Skin of body (tissue), 2 donors: ENCODE results near the gene HLX. TPM values are rescaled to one million over a fixed set of nuclear protein-coding genes. Genes with fewer than 3 reads are reported as not detected.

Source experiments
- DNase-seq: peaks from one replicate; lab custom pipeline; 2025; lab: John Stamatoyannopoulos, UW
- total RNA-seq: library from RNA; depleted of rRNA; stranded (reverse); fragments of >200 nt; gene quantifications from one replicate; pipeline ENCODE4 v1.2.3, GENCODE V29; 2014

The HLX gene
- total RNA-seq, 1 donor from 2014 or later: 10.9 TPM

DNA sequence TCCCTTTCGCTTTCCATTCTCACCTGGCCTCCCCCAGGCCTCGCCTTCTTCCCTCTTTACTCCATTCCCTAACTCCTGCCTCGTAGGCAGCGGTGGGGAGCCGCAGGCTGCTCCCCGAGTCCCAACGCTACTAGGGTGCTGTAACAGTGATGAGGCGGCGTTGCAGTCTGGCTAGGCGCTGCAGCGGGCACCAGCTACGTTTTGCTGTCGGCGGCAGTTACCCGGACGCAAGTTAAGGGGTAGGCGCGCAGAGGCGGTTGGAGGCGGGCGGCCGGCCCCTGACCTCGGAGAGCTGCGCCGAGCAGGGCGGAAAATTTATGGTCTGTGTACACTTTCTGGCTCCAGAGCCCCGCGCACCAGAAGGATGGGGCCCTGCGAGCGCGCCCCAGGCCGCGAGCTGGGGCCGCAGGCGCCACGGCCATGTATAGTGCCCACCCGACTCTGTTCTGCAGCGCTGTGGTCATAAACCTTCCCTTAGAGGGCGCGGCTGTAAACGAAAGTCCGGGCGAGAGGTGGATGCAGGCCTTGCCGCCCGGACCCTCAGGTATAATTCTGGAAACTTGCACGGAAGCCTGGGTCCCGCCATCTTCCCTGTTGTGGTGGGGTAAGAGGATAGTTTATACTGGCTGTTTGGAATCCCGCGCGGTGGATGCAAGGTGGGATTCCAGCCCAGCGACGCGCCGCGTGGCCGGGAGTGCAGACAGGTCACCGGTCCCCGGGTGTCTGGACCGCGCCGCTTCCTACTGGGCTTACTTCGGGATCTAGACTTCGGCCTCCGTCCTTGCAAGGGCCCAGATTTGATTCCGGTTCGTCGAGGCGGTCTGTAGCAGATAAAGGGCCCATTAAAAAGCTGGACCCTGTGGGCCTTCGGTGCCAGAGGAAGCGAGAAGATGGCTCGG is 15.0 kb downstream of the HLX start:
- DNase-seq: no peak

DNA sequence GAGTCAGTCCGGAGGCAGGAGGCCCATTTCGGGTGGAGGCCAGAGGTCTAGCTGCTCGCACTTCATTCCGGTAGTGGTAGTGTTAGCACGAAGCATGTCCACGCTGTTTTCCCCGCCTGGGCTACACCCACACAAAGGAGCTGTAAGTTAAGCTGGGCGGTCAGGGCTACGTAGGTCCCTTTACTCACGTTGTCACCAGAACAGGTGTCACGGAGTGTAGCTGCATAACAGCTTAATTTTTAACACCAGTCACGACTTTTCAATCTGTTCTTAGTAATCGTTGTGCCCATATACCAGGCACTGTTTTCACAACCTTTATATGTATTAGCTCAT is 15.6 kb downstream of the HLX start:
- DNase-seq: no peak

DNA sequence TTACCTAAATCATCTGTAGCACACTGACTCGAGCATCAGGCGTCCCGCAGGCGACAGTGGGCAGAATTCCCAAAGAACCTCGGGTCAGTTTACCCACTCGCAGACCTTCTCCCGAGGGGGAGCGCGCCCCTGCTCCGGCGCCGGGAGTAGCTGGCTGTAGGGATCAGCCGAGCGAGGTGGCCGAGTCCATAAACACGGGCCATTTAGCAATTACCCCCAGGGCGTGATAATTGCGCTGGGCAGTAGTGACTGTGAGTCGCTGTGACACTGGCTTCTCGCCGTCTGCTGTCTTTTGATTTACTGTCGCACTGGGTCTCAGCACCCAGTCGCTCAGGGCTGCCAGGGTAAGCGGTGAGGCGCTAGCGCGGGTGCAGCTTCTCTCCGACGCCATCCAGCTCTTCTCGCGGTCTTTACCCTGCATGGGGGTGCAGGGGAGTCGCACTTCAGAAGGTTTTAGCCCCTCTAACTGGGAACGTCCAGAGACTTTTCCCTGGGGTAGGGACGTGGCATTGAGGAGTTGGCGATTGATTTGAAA is 16.2 kb downstream of the HLX start:
- DNase-seq: no peak

DNA sequence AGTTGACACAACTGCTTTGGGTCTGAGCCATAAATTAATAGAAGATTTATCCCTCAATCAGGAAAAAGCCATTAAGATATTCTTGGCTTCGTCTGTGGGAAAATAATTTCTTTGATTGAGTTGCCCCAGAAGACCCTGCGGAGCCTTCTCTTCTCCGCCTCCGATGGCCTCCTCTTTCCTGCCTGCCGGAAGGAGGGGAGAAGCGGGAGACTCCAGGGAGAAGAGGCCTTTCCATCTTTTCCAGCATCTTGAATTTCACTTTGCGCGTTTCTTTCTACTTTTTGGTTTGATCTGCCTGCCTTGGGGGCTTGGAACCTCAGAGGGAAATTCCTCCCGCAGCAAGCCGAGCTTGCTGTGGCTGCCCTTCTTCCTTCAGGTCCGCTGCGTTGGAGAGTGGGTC is 16.8 kb downstream of the HLX start:
- DNase-seq: no peak

DNA sequence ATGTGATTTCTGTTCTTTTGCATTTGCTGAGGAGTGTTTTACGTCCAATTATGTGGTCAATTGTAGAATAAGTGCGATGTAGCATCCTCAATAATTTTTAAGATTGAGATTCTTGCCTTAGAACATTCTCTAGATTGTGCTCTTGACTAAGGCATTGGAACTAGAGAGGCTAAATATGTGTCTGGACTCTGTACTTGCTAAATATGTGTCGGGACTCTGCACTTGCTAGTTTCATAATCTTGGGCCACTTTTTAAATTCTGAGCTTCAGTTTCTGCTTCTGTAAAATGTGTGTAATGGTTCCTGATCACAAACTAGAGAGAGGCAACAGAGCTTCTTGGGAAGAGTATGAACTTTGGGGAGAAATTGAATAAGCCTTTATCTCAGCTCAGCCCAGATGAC is 21.6 kb downstream of the HLX start:
- no peak for DNase-seq

DNA sequence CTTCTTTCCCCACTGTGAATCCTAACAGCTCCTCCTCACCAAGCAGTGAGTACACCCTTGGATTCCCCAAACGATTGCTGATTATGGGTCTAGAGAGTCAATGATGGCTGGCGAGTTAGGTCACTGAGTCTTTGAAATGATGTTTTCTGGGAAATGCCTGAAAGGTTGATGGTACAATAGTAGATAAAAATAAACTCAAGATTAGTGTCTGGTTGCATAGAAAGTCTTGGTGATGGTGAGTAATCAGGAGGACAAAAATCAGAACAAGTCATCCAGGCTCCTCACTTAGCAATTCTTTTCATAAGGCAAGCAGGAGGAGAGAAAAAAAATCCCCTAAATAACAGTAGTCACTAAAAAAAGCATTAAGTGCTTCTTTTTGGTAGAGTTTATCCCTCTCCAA is 22.6 kb downstream of the HLX start:
- no peak for DNase-seq

DNA sequence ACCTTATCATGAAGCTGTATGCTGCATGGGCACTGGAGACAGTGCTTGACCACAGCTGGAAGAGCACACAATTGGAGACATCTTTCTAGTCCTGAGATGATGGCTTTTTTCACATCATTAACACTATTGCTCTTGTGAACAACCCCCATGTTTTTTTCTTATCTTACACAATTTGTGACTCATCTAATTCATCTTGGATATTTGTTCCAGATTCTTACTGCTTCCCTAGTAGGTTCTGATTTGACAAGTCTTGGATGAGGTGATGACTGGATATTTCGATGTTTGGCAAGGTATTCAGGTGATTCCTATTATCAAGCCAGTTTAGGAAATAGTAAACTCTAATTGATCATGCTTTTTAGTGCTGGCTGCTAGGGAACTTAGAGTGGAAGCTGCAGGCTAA is 23.7 kb downstream of the HLX start:
- DNase-seq: no peak

DNA sequence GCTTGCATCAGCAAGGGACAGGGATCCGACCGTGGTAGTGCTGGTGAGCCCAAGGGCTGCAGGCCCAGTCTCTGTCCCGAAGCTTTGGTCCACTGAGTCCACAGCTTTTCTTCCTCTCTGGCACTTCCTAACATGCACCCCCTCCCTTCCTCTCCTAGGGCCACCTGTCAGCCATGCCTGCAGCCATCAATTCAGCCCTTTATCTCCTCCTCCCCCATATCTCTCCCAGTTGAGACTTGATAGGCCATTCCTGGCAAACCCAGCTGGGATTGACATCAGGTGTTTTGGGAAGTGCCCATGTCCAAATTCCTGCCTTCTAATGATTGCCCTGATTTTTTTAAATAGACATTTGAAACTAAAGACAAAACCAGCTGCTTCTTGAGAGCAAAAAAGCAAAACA is 25.6 kb downstream of the HLX start:
- no peak for DNase-seq

DNA sequence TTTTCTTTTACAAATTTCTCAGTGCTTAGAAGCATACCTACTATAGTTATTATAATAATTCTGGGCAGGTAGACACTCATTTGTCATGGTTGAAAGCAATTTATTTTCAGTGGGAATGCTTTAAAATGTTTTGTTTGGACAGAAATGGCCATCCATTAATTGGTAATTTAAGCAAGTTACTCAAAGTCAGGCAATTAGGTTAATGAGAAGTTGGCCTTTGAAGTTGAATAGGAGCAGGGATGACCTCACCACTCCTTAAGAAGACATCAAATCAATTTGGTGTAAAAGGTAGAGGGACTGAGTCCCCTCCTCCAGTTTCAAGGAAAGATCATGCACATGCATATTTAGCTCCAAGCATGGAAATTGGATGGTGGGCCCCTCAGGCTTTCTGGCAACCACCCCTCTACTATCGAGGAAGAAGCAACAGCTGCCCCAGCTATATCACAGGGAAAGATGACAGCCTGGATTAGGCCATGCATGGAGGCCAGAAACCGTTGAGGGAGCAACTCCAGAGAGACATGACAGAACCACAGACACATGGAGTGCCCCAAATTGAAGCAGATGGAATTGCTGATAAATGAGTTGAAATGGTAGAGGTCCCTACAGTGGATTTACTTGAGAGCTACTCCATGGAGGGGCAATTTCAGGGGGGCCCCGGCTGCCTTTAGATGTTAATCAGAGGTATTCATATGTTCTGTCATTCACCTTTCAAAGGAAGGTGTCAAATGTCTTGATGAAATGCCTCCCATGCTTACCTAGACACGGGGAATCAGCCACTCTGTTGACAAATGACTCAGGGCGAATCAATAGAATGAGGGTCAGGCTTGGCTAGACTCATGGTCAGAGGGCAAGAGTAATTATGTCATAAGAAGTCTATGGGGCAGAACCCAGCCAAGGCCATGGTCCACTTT is 26.7 kb downstream of the HLX start:
- no peak for DNase-seq

DNA sequence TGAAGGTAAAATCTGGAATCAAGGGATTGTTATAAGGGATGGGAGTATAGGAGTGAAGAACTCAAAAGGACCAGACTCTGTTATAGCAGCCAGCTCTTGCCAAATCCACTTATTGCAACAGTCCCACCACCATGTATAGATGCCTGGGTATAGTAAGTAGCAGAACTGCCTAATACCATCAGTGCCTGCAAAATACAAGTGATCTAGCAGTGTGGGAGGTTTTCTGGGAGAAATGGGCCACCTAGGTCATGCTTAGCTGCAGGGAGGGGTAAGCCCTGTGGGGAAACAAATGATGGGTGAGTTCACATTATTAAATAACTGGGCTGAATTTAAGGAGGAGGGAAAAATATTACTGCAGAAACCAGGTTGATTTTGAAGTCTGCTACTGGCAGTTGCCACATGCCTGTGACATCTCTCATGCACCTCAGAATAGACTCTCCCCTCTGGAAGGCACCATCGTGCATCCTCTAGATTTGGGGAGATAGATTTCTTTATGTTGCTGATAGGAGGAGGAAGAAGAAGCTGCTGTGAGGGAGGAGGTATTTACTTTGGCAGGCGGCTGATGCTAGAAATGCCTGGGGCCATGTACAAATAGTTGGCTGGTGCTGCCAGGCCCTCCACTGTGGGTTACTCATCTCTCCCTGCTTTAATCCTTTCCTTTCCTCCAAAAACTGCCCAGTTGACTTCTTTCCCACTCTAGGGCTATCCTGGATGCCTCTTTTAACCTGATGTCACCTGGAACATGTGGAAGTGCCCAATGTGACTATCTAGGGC is 27.5 kb downstream of the HLX start:
- no peak for DNase-seq

DNA sequence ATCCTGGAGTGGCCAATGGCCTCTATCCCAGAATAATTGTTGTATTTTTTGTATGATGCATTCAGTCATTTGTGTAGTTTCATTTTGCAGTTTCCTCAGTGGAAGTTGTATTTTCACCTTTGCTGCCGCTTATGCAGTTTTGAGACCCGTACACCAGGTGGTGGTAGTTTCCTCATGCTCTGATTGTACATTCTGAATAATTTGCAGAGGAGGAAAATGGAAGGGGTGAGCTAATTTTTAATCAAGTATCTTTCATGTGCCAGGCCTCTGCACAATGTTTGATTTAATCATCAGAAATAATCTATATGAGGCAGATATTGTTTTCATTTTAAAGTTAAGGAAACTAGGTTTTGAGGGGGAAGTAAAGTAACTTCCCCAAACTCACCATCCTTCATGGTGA is 29.5 kb downstream of the HLX start:
- DNase-seq: no peak

DNA sequence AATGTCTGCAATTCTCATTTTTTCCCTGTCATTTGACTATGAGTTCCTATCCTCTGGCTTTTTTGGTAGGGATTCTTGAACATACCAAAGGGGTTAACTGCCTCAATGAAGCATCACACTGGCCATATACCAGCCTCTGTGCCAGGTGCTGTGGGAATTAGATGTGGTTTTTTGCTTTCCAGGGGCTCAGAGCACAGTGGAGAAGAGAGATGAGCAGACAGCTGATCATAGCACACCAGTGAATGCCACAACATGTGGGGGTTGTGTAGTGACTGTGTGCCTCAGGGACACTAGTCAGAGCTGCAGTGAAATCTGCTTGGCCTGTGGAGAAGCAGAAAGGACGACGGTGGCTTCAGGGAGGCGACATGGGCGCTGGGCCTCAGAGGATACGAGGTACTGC is 30.8 kb downstream of the HLX start:
- no peak for DNase-seq

DNA sequence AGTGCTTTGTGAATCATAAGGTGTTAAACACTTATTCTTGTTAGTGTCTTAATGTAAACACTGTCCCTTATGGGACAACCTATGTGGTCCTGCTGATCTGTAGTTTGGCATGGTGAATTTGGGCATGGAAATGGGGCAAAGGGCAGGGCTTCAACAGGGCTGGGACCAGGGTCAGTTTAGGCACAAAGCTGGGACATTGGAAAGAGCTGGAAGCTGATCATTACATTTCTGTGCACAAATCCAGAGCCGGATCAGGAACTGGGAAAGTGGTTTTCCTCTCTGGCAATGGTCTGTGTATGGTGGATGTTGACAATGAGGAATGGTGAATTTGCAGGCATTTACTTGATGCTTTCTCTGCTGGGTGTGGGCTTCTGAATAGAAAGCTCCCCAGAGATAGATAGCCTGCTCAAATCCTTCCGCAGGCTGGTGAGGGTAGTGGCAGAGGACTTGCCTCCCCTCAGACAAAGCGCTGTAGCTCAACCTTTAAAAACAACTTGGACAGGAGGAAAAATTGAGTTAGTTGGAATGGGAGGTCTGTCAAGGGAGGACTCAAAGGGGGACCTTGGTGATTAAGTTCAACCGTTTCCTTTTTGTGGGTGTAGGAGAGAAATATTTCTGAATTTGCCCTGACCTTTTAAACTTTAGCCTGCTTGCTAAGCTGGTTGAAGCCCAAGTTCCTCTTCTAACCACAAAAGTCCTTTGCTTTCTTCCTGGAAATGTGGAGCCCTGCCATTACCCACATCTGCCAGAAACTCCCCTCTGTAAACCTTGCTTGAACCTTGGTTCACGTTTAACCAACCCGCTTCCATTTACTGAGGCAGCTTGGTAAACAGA is 35.3 kb downstream of the HLX start:
- DNase-seq: no peak

DNA sequence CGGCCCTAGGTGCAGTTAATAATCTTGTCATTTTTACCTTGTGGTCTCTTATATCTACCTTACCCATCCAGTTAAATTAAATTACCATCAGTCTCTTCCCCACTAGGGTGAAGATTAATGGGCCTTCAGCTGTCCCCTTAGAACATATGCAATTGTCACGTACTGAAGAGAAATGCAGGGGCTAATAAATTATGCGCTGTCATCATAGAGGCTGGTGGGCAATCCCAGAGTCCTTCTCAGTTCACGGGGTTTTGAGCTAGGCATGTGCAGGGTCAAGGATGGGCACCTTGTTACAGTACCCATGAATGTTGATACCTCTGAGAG is 35.8 kb downstream of the HLX start:
- no peak for DNase-seq

DNA sequence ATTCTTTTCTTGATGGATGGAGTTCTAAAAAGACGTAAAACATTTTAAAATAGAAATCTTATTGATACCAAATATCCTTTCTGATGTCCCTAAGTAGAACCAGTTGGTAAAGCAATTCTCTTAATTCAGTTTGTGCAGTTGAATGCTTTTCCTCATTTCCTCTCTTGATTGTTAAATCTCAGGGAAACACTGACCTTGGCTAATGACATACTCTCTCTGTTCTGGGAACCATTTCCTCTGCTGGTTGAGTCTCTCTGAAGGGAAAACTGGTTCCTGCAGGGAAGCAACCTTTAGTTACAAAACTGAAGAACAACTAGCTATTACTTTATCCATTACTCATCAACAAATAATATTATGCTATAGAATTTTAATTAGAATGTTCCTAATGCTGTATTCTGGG is 36.7 kb downstream of the HLX start:
- no peak for DNase-seq

DNA sequence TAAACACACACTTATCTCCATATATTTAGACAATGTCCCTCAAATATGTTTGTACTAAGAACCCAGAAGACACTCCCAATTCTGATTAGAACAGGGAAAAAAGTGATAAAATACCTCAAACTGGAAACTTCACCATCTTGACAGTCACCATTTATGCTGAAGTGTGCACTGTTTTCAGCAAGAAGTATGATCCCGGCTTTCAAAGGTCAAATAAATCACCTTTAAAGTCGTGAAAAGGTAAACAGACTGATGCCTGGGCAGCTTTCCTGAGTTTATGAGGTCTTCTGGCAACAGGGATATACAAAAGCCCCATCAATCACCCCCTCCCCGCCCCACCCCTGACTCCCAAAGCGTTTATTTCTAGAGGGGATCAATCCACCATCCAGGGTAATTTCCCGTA is 37.9 kb downstream of the HLX start:
- no peak for DNase-seq

DNA sequence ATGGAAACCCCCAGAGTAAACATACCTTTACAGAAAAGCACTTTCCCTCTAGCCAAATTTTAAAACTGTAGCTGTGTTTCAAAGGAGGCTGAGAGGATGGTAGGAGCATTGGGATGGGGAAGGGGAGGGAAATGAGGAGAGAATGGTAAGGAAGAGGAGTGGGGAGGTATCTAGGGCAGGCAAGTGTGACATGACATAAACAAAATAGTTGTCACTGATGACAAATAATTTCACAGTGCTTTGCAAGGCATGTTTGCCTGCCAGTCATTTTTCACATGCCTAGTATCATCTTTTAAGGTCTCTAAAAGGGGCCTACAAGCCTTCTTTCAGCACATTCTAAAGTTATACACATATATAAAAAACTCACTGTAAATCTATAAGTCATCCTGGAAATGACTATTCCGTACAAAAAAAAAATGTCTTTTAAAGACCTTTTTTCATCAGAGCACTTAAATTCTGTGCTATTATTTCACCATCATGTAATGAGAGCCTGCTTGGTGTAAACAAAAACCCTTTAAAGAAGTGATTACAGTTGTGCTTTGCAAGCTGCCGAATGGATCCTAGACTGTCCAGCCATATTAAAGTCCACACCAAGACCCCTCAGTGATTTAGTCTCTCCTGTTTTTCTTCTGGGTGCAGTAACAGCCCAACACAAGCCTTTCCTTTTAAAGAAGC is 38.4 kb downstream of the HLX start:
- no peak for DNase-seq

DNA sequence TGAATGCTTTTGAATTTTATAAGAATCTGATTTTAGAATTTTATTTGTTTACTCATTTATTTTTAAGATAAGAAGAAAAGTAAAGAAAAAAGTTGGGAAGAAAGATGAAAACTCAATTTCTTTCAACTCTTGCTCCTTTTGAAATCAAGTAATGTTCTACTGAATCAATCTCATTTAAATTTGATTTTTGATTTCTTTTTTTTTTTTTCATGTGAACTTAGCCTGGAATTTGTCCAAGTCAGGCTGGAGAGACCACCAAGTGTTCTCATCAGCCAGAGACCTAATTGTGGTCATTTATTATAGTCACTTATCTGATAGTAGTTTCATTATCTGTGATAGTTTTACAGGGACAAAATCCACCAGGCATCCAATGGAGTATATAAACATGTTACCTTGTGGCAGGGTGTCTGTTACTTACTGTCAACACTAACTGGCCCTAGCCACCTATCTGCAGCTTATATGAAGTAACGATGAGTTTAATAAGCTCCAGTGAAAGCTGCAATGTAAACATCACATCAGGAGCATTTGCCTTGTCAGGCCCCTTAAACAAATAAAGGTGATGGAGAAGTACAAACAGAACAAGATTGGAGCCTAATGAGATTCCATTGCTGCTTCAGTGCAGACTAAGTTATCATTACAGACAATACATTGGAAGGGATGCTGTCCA is 39.2 kb downstream of the HLX start:
- no peak for DNase-seq

DNA sequence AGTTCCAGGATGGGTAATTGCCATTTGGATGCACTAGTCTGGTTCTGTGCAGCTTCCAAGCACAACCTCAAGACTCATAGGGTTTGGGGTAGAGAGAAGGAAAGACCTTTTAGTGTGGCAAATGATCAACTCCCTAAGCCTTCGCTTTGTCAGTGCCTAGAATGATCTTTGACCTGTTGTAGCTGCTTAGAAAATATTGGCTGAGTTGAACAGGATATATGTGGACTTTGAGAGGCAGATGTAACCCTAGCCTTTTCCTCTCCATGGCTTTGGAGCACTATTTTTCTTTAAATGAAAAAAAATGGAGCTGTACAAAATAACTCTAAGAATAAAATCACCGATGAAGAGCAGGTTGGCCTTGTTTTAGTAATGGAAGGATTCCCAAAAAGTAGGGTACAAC is 41.7 kb downstream of the HLX start:
- no peak for DNase-seq

DNA sequence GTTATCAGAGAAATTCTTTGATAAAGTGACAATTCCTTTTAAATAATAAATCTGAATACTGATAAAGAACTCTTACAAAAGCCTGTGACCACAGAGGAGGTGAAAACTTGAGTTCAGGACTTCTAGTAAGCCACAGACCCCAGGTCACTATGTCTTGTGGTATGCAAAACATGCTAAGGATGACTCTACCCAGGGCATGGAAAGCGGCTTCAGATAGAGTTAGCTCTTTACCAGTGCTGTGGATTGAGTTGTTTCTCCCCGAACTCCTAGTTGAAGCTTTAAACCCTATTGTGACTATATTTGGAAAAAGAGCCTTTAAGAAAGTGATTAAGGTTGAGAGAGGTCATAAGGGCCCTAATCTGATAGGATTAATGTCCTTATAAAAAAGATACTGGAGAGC is 42.3 kb downstream of the HLX start:
- no peak for DNase-seq
